Measurements from ENCODE around the gene MYCBP2.

MYCBP2 gene

GRCh38 chr13:77094773-77095172, 232.1 kb downstream of the MYCBP2 start:
- no peak for DNase-seq
- TF ChIP-seq, protein P1, sequence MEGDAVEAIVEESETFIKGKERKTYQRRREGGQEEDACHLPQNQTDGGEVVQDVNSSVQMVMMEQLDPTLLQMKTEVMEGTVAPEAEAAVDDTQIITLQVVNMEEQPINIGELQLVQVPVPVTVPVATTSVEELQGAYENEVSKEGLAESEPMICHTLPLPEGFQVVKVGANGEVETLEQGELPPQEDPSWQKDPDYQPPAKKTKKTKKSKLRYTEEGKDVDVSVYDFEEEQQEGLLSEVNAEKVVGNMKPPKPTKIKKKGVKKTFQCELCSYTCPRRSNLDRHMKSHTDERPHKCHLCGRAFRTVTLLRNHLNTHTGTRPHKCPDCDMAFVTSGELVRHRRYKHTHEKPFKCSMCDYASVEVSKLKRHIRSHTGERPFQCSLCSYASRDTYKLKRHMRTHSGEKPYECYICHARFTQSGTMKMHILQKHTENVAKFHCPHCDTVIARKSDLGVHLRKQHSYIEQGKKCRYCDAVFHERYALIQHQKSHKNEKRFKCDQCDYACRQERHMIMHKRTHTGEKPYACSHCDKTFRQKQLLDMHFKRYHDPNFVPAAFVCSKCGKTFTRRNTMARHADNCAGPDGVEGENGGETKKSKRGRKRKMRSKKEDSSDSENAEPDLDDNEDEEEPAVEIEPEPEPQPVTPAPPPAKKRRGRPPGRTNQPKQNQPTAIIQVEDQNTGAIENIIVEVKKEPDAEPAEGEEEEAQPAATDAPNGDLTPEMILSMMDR (IDR thresholded peaks at IDR 0.05; ENCODE audit: low read length) = no peak
- TF ChIP-seq EZH2phosphoT487 (IDR thresholded peaks at IDR 0.05; ENCODE audit: low read length) (no peak), EZH2 (optimal IDR thresholded peaks at IDR 0.05; ENCODE audit: low read depth, low read length) (no peak)
- no peak overlapping the region for H3K4me3 ChIP-seq (ENCODE audit: low read length)
- H3K4me2 ChIP-seq (ENCODE audit: low read depth, low read length) = no peak overlapping the region
- H3K9me2 ChIP-seq (replicated peaks; ENCODE audit: insufficient read depth, low read length) = no peaks in the 10 kb centered on the region
- H3K79me2 ChIP-seq (ENCODE audit: low read length) = no peaks in the 10 kb centered on the region
- no peaks in the 10 kb centered on the region for H3K27me3 ChIP-seq (replicated peaks; ENCODE audit: insufficient read depth, low read length)
- H4K20me1 ChIP-seq (ENCODE audit: insufficient read depth, low read length) = no peaks in the 10 kb centered on the region
- H3K9me3 ChIP-seq (replicated peaks; ENCODE audit: insufficient read depth, low read length) = no peaks in the 10 kb centered on the region
- 0 out of 2 replicates have a peak, but pooled peaks cover 12% of the 10 kb centered on the region for H3K36me3 ChIP-seq (replicated peaks; ENCODE audit: insufficient read depth, low read length)
- H2AFZ ChIP-seq (ENCODE audit: low read length) = no peak overlapping the region
- H3K4me1 ChIP-seq (ENCODE audit: low read length) = no peaks in the 10 kb centered on the region
- H3K27ac ChIP-seq (ENCODE audit: low read length) = no peak overlapping the region
- no peaks in the 10 kb centered on the region for H3F3A ChIP-seq (ENCODE audit: insufficient read depth, low read length)
- H3K9ac ChIP-seq (ENCODE audit: low read length) = no peak overlapping the region

DNA sequence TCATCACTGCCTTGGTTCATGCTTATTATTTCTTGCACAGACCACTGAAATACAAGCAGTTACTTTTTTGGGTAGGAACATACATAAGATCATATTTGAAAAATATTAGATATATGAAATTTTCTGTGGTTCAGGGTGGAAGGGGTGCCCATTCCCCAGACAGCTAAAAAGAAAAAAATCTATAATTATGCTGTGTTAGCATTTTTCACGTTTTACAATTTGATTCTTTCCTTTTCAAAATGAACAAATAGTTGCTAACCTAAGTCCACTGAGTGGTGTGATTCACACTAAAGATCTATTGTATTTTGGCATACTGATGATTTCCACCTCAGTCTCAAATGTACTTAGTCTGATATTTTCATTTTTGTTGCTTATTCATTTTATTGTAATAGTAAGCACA, 233.2 kb downstream of the MYCBP2 start:
- Histone ChIP-seq H3K4me2 (ENCODE audit: low read depth, low read length) (no peak overlapping the region), H2AFZ (ENCODE audit: low read length) (no peak overlapping the region), H3F3A (ENCODE audit: insufficient read depth, low read length) (no peaks in the 10 kb centered on the region), H3K4me1 (ENCODE audit: low read length) (no peaks in the 10 kb centered on the region), H3K27ac (ENCODE audit: low read length) (no peak overlapping the region), H3K9me3 (replicated peaks; ENCODE audit: insufficient read depth, low read length) (no peaks in the 10 kb centered on the region), H3K9ac (ENCODE audit: low read length) (no peak overlapping the region), H4K20me1 (ENCODE audit: insufficient read depth, low read length) (no peaks in the 10 kb centered on the region), H3K36me3 (replicated peaks; ENCODE audit: insufficient read depth, low read length) (0 out of 2 replicates have a peak, but pooled peaks cover 10% of the 10 kb centered on the region), H3K4me3 (ENCODE audit: low read length) (no peak overlapping the region), H3K79me2 (ENCODE audit: low read length) (no peaks in the 10 kb centered on the region), H3K9me2 (replicated peaks; ENCODE audit: insufficient read depth, low read length) (no peaks in the 10 kb centered on the region), H3K27me3 (replicated peaks; ENCODE audit: insufficient read depth, low read length) (no peaks in the 10 kb centered on the region)
- TF ChIP-seq EZH2phosphoT487 (IDR thresholded peaks at IDR 0.05; ENCODE audit: low read length) = no peak
- TF ChIP-seq EZH2 (optimal IDR thresholded peaks at IDR 0.05; ENCODE audit: low read depth, low read length) = no peak
- TF ChIP-seq, protein P1 (IDR thresholded peaks at IDR 0.05; ENCODE audit: low read length) = no peak
- DNase-seq = no peak

GRCh38 chr13:77084755-77085154, 242.1 kb downstream of the MYCBP2 start:
- Histone ChIP-seq H3K4me1 (ENCODE audit: low read length) (no peaks in the 10 kb centered on the region), H3K27me3 (replicated peaks; ENCODE audit: insufficient read depth, low read length) (no peaks in the 10 kb centered on the region), H3F3A (ENCODE audit: insufficient read depth, low read length) (no peaks in the 10 kb centered on the region), H3K9ac (ENCODE audit: low read length) (no peak overlapping the region), H3K9me3 (replicated peaks; ENCODE audit: insufficient read depth, low read length) (no peaks in the 10 kb centered on the region), H3K36me3 (replicated peaks; ENCODE audit: insufficient read depth, low read length) (no peaks in the 10 kb centered on the region; the same call in 1 of the 2 replicates), H3K79me2 (ENCODE audit: low read length) (no peaks in the 10 kb centered on the region), H2AFZ (ENCODE audit: low read length) (no peak overlapping the region), H3K4me3 (ENCODE audit: low read length) (no peak overlapping the region), H3K9me2 (replicated peaks; ENCODE audit: insufficient read depth, low read length) (no peaks in the 10 kb centered on the region), H4K20me1 (ENCODE audit: insufficient read depth, low read length) (no peaks in the 10 kb centered on the region), H3K27ac (ENCODE audit: low read length) (no peak overlapping the region), H3K4me2 (ENCODE audit: low read depth, low read length) (no peak overlapping the region)
- TF ChIP-seq, protein P1 (IDR thresholded peaks at IDR 0.05; ENCODE audit: low read length) = no peak
- TF ChIP-seq EZH2 (optimal IDR thresholded peaks at IDR 0.05; ENCODE audit: low read depth, low read length) (no peak), EZH2phosphoT487 (IDR thresholded peaks at IDR 0.05; ENCODE audit: low read length) (no peak)
- DNase-seq = peak; percentile 1

Data from MM.1S (cell line).